Astrocyte (in vitro differentiated cells and primary cell): ENCODE data around the gene FXYD5. TPM values are rescaled to one million over a fixed set of nuclear protein-coding genes. Genes with fewer than 3 reads are reported as not detected.

Experiments
- DNase-seq: peaks from one replicate; pipeline ENCODE4 v3.0.0-alpha.2; 2010; ENCODE audit warnings: low read depth
- FAIRE-seq: peaks from 2 replicates; lab custom pipeline; 2011; peaks lifted over from hg19 to GRCh38; lab: Jason Lieb, UNC
- H2AFZ ChIP-seq: 2 replicates; pipeline ENCODE4 v1.6.0; 2012; ENCODE audit warnings: low read depth, low read length, inconsistent platforms
- H3K27ac ChIP-seq: 2 replicates; pipeline ENCODE4 v1.5.1; 2011; ENCODE audit warnings: low read depth, low read length, inconsistent platforms
- H3K27me3 ChIP-seq: 2 replicates; pipeline ENCODE4 v1.6.0; 2011; ENCODE audit warnings: low read length, inconsistent platforms; ENCODE audit not compliant: insufficient read depth
- H3K36me3 ChIP-seq: 2 replicates; pipeline ENCODE4 v1.5.1; 2011; ENCODE audit warnings: low read length, inconsistent platforms; ENCODE audit not compliant: insufficient read depth
- H3K4me1 ChIP-seq: 2 replicates; pipeline ENCODE4 v1.5.1; 2011; ENCODE audit warnings: low read length, inconsistent platforms; ENCODE audit not compliant: insufficient read depth
- H3K4me2 ChIP-seq: 2 replicates; pipeline ENCODE4 v1.6.0; 2012; ENCODE audit warnings: low read length, inconsistent platforms
- H3K4me3 ChIP-seq: 2 replicates; pipeline ENCODE4 v1.5.1; 2011; ENCODE audit warnings: low read depth, mild to moderate bottlenecking, low read length, inconsistent platforms; ENCODE audit not compliant: insufficient read depth
- H3K79me2 ChIP-seq: 2 replicates; pipeline ENCODE4 v1.6.0; 2012; ENCODE audit warnings: mild to moderate bottlenecking, low read length, inconsistent platforms; ENCODE audit not compliant: insufficient read depth
- H3K9ac ChIP-seq: 2 replicates; pipeline ENCODE4 v1.6.0; 2012; ENCODE audit warnings: mild to moderate bottlenecking, low read length, inconsistent platforms
- H3K9me3 ChIP-seq: 2 replicates; pipeline ENCODE4 v1.5.1; 2012; ENCODE audit warnings: low read depth, mild to moderate bottlenecking, low read length, inconsistent platforms; ENCODE audit not compliant: insufficient read depth
- H4K20me1 ChIP-seq: 2 replicates; pipeline ENCODE4 v1.6.0; 2012; ENCODE audit warnings: low read length, inconsistent platforms; ENCODE audit not compliant: insufficient read depth
- H3K27ac Mint-ChIP-seq: one replicate; pipeline ENCODE4 v1.8.0; 2021; ENCODE audit warnings: mild to moderate bottlenecking, mixed read lengths; ENCODE audit not compliant: unreplicated experiment
- H3K27me3 Mint-ChIP-seq: one replicate; pipeline ENCODE4 v1.8.0; 2021; ENCODE audit warnings: low read depth, mixed read lengths; ENCODE audit not compliant: unreplicated experiment
- H3K36me3 Mint-ChIP-seq: one replicate; pipeline ENCODE4 v1.8.0; 2021; ENCODE audit warnings: low read depth, mixed read lengths; ENCODE audit not compliant: unreplicated experiment
- H3K4me1 Mint-ChIP-seq: one replicate; pipeline ENCODE4 v1.8.0; 2021; ENCODE audit warnings: low read depth, mixed read lengths; ENCODE audit not compliant: unreplicated experiment
- H3K4me3 Mint-ChIP-seq: one replicate; pipeline ENCODE4 v1.8.0; 2021; ENCODE audit warnings: mild to moderate bottlenecking, moderate library complexity, mixed read lengths; ENCODE audit not compliant: unreplicated experiment
- H3K9me3 Mint-ChIP-seq: one replicate; pipeline ENCODE4 v1.8.0; 2021; ENCODE audit warnings: mild to moderate bottlenecking, mixed read lengths; ENCODE audit not compliant: unreplicated experiment
- EZH2 ChIP-seq: IDR thresholded peaks from 2 replicates; pipeline ENCODE4 v1.6.1; 2012; ENCODE audit warnings: mild to moderate bottlenecking, low read length, inconsistent platforms; ENCODE audit not compliant: insufficient read depth
- total RNA-seq: library from RNA; stranded (reverse); gene quantifications from 2 replicates; pipeline ENCODE4 v1.2.1, GENCODE V29; 2021
- TF ChIP-seq, protein P1 (sequence below): IDR thresholded peaks from 2 replicates; pipeline ENCODE4 v1.5.1; 2011; ENCODE audit warnings: low read depth, mild to moderate bottlenecking, inconsistent platforms, low read length, moderate library complexity; ENCODE audit not compliant: insufficient read depth

Gene FXYD5
- total RNA-seq, 1 donor from 2014 or later = 108 TPM

DNA sequence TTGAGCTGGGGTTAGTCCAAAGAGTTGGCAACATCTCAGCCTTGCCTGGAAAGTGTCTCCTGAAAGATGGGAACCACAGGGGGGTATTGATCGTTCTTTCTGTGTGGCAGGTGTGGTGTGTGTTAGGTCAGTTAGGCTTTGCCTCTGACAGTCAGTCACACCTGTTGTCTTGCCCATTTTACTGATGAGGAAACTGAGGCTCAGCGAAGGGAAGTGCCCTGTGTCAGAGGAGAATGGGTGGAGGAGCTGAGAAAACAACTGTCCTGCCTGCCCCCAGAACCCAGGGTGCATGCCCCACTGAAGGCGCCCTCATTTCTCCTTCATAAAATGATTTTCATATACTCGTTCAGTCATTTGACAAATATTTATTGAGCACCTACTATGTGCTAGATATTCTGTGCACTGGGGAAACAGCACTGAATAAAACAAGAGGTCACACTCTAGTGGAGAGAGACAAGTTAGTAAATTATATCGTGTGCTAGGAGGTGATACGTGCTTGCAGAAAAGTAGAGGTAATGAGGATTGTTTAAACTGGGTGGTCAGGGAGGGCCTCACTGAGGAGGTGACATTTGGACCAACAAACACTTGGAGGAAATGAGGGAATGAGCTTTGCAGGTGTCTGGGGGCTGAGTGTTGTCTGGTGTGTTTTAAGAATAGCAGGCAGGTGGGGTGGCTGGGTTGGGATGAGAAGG is 1.6 kb downstream of the FXYD5 start:
- Mint-ChIP-seq H3K27me3 (peaks cover 15% of the 10 kb centered on the region), H3K9me3 (peaks cover 2% of the 10 kb centered on the region), H3K4me1 (peaks cover 7% of the 10 kb centered on the region), H3K36me3 (peaks cover 14% of the 10 kb centered on the region), H3K4me3 (peak overlapping the region; percentile 93), H3K27ac (no peak overlapping the region)
- Histone ChIP-seq H3K4me1 (peaks cover 6% of the 10 kb centered on the region), H3K27me3 (no peaks in the 10 kb centered on the region), H4K20me1 (peaks cover 22% of the 10 kb centered on the region), H3K79me2 (peaks cover 25% of the 10 kb centered on the region), H3K4me2 (peak overlapping the region; percentile 98), H3K36me3 (peaks cover 24% of the 10 kb centered on the region), H3K9ac (peak overlapping the region; percentile 93), H3K9me3 (no peaks in the 10 kb centered on the region), H2AFZ (no peak overlapping the region), H3K4me3 (peak overlapping the region; percentile 80), H3K27ac (peak overlapping the region; percentile 82)
- FAIRE-seq (no peak), DNase-seq (no peak)
- TF ChIP-seq, protein P1, sequence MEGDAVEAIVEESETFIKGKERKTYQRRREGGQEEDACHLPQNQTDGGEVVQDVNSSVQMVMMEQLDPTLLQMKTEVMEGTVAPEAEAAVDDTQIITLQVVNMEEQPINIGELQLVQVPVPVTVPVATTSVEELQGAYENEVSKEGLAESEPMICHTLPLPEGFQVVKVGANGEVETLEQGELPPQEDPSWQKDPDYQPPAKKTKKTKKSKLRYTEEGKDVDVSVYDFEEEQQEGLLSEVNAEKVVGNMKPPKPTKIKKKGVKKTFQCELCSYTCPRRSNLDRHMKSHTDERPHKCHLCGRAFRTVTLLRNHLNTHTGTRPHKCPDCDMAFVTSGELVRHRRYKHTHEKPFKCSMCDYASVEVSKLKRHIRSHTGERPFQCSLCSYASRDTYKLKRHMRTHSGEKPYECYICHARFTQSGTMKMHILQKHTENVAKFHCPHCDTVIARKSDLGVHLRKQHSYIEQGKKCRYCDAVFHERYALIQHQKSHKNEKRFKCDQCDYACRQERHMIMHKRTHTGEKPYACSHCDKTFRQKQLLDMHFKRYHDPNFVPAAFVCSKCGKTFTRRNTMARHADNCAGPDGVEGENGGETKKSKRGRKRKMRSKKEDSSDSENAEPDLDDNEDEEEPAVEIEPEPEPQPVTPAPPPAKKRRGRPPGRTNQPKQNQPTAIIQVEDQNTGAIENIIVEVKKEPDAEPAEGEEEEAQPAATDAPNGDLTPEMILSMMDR = no peak
- TF ChIP-seq EZH2 = no peak

GRCh38 chr19:35156673-35157014 is 2.1 kb downstream of the FXYD5 start:
- Mint-ChIP-seq H3K9me3 (peaks cover 4% of the 10 kb centered on the region), H3K4me1 (peaks cover 7% of the 10 kb centered on the region), H3K36me3 (peaks cover 19% of the 10 kb centered on the region), H3K4me3 (no peak overlapping the region), H3K27me3 (peaks cover 10% of the 10 kb centered on the region), H3K27ac (no peak overlapping the region)
- H3K9me3 ChIP-seq = no peaks in the 10 kb centered on the region
- H4K20me1 ChIP-seq = peaks cover 22% of the 10 kb centered on the region
- FAIRE-seq (no peak), DNase-seq (no peak)
- H3K4me2 ChIP-seq = peak overlapping the region; percentile 98
- no peaks in the 10 kb centered on the region for H3K27me3 ChIP-seq
- TF ChIP-seq EZH2 = no peak
- TF ChIP-seq, protein P1 = no peak
- H3K27ac ChIP-seq = no peak overlapping the region
- peaks cover 29% of the 10 kb centered on the region for H3K36me3 ChIP-seq
- H3K4me3 ChIP-seq = no peak overlapping the region
- H2AFZ ChIP-seq = no peak overlapping the region
- no peak overlapping the region for H3K9ac ChIP-seq
- H3K4me1 ChIP-seq = peaks cover 6% of the 10 kb centered on the region
- peaks cover 25% of the 10 kb centered on the region for H3K79me2 ChIP-seq

- no peak overlapping the region for H3K4me2 ChIP-seq
- FAIRE-seq (no peak), DNase-seq (no peak)
- peaks cover 36% of the 10 kb centered on the region for H3K36me3 ChIP-seq
- H3K9me3 ChIP-seq = peaks cover 3% of the 10 kb centered on the region
- peaks cover 22% of the 10 kb centered on the region for H4K20me1 ChIP-seq
- H3K4me3 ChIP-seq = no peak overlapping the region
- Mint-ChIP-seq H3K36me3 (peaks cover 25% of the 10 kb centered on the region), H3K4me1 (peaks cover 4% of the 10 kb centered on the region), H3K9me3 (peaks cover 9% of the 10 kb centered on the region), H3K27me3 (peaks cover 6% of the 10 kb centered on the region), H3K4me3 (no peak overlapping the region), H3K27ac (peak overlapping the region; percentile 62)
- H3K27me3 ChIP-seq = no peaks in the 10 kb centered on the region
- TF ChIP-seq, protein P1 = no peak
- TF ChIP-seq EZH2 = no peak
- no peak overlapping the region for H2AFZ ChIP-seq
- H3K79me2 ChIP-seq = peaks cover 25% of the 10 kb centered on the region
- no peak overlapping the region for H3K9ac ChIP-seq
- H3K4me1 ChIP-seq = peaks cover 6% of the 10 kb centered on the region
- H3K27ac ChIP-seq = no peak overlapping the region
Measured at GRCh38 chr19:35157431-35157830, 2.9 kb downstream of the FXYD5 start.
